Measurements from ENCODE around the gene CLEC16A. TPM values are rescaled to one million over a fixed set of nuclear protein-coding genes. Genes with fewer than 3 reads are reported as not detected.

The CLEC16A gene
- total RNA-seq, 4 donors from 2014 or later: 20.2 to 28.8 (median 22.8) TPM

DNA sequence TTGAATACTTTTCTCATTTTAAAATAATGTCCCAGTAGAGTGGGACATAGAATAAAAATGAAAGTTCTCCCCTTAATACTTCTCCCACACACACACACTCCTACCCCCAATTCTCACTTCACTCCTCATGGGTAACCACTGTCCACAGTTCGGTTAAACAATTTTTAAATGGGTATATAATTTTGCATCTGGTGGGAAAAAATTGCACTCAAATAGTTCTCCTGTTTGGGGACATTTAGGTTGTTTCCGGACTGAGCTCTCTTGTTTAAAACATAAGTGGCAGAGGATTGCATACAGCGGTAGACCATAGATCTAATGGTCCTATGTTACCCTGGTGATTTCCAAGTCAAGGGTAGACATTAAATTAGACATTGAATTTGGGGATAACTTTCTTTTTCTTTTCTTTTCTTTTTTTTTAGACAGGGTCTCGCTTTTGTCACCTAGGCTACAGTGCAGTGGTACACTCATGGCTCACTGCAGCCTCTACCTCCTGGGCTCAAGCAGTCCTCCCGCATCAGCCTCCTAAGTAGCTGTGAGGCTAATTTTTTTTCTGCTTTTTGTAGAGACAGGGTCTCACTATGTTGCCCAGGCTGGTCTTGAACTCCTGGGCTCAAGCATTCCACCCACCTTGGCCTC lies 173.3 kb downstream of the CLEC16A start:
- TF ChIP-seq, protein P1, sequence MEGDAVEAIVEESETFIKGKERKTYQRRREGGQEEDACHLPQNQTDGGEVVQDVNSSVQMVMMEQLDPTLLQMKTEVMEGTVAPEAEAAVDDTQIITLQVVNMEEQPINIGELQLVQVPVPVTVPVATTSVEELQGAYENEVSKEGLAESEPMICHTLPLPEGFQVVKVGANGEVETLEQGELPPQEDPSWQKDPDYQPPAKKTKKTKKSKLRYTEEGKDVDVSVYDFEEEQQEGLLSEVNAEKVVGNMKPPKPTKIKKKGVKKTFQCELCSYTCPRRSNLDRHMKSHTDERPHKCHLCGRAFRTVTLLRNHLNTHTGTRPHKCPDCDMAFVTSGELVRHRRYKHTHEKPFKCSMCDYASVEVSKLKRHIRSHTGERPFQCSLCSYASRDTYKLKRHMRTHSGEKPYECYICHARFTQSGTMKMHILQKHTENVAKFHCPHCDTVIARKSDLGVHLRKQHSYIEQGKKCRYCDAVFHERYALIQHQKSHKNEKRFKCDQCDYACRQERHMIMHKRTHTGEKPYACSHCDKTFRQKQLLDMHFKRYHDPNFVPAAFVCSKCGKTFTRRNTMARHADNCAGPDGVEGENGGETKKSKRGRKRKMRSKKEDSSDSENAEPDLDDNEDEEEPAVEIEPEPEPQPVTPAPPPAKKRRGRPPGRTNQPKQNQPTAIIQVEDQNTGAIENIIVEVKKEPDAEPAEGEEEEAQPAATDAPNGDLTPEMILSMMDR (IDR thresholded peaks at IDR 0.05; ENCODE audit: low read depth): no peak

DNA sequence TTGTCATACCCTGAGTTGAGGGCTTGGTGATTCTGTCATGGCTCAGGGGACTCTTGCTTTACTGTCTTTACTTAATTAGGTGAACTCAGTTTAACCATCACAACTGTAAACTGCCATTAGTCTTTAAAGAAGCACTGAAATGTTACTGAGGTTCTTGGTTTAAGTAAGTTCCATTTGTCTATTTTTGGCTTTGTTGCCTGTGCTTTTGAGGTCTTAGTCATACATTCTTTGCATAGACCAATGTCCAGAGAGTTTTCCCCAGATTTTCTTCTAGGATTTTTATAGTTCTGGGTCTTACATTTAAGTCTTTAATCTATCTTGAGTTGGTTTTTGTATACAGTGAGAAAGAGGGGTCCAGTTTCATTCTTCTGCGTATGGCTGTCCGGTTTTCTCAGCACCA lies 174.1 kb downstream of the CLEC16A start:
- TF ChIP-seq, protein P1 (IDR thresholded peaks at IDR 0.05; ENCODE audit: low read depth): no peak

DNA sequence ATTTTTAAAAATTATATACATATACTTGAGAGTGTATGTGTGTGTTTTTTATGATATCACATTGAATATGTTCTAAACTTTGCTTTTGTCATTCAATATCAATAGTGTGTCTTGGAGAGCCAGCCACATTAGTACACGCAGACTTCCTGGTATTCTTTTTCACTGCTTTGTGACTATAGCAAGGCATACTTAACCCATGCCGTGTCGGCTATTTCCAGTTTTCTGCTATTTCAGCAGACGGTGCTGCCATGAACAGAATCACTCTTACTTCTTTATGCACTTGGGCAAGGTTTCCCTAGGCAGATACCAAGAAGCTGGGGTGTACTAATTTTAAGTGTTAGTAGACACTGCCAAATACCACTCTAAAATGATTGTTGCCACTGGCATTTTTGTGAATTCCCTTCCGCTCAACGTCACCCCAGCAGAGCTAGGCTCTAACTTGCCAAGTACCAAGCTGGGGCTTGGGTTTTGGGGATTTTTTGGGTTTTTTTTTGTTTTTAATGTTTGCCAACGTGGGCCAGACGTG lies 176.8 kb downstream of the CLEC16A start:
- TF ChIP-seq, protein P1 (IDR thresholded peaks at IDR 0.05; ENCODE audit: low read depth): no peak

DNA sequence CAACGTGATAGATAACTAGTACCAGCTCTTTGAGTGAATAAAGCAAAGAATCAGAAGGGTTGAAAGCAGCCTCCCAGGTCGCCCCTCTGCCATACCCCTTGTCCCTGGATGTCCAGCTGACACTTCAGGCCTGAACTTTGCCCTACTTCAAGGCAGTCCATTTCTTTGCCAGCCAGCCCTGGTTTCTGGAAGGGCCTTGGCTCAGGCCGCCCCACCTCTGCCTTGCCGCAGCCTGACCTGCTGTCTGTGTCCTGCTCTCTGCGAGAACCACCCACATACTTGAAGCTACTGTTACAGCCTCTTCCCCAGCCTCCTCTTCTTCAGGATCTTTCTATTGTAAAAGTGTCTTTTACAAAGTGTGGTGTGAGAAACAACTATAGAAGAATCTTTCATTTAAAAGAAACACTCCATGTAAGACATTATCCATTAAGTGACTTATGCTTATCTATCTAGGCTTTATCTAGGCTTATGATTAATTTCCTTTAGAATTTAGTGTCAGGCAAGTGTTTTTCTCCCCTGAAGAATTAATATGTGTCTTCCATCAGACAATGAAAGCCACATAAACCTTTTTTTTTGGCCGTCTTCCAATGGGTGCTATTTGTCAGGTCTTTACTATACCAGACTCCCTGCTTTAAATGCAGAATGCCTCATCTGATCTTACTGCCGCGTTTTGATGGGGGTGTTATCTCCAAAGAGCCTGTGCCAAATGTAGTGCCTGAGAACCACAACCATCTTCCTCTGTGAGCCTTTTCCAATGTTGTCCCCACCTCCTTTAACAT lies 177.7 kb downstream of the CLEC16A start:
- TF ChIP-seq, protein P1 (IDR thresholded peaks at IDR 0.05; ENCODE audit: low read depth): no peak

DNA sequence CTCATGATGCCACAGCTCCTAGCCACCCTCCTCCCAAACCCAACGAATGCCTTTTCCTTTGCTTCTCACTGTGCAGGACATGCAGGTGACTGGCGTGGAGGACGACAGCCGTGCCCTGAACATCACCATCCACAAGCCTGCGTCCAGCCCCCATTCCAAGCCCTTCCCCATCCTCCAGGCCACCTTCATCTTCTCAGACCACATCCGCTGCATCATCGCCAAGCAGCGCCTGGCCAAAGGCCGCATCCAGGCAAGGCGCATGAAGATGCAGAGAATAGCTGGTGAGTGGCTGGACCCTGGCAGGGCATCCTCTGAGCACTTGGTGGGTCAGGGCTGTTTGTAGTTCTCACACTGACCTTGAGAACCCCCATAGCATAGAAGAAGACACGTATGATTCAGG lies 179.3 kb downstream of the CLEC16A start:
- TF ChIP-seq, protein P1 (IDR thresholded peaks at IDR 0.05; ENCODE audit: low read depth): no peak

DNA sequence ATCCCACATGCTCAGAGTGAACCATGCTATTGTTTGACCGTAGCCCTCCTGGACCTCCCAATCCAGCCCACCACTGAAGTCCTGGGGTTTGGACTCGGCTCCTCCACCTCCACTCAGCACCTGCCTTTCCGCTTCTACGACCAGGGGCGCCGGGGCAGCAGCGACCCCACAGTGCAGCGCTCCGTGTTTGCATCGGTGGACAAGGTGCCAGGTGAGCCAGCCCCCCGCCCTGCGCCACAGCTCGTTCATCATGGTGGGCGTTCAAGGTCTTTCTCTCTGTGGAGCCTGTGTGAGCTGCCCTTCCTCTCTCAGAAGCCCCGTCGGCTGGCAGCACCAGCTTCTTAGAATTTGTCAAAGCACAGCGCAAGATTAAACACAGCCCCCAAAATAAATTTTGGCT lies 181.6 kb downstream of the CLEC16A start:
- TF ChIP-seq, protein P1 (IDR thresholded peaks at IDR 0.05; ENCODE audit: low read depth): no peak

DNA sequence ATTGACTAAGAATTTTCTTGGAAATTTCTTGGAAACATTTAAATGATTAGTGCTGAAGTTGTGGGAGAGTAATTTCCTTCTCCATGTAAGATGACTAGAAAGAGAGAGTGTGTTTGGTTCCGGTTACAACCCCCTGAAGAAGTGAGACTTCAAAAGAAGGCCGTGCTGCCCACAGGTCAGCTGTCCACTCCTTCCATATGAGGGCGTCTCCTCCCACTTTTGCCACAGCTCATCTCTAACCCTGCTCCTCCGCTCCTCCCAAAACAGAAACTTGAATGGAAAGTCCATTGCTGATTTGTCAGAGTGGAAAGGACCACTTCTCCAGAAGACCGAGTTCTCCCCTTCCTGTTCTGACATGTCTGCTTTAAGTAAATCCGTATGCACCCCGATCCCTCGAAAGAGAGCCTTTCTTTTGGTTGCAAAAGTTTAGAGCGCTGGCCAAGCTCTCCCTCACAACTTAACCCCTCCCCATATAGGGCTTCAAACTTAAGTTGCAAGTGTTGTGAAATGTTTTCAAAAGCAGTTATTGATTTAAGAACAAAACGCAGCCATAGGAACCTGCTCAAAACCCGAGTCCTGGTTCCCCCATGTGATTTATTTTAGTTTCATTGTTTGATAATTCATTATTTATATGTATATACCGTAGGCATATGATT lies 182.2 kb downstream of the CLEC16A start:
- TF ChIP-seq, protein P1 (IDR thresholded peaks at IDR 0.05; ENCODE audit: low read depth): no peak
